Measurements from ENCODE around the gene USP37. TPM values are rescaled to one million over a fixed set of nuclear protein-coding genes. Genes with fewer than 3 reads are reported as not detected.
"Not testable (repeated sequence)": the region's sequence is repeated elsewhere in the genome, so short reads cannot be mapped to it uniquely, and the experiment has no call there.

USP37 gene
- total RNA-seq, 1 experiment from 2014 or later = 16.4 TPM

- H3K27ac Mint-ChIP-seq (ENCODE audit: low read depth, unreplicated experiment) = no peak overlapping the region
- H3K27me3 Mint-ChIP-seq (ENCODE audit: insufficient read depth, unreplicated experiment) = no peaks in the 10 kb centered on the region
- no TSS peak for BruUV-seq (replicated peaks)
- no peaks in the 10 kb centered on the region for H3K9me3 Mint-ChIP-seq (ENCODE audit: unreplicated experiment)
- ChIA-PET CTCF (no interaction called here), POLR2A (interaction anchor here (0.6 kb wide), 1 partner anchor 127 kb away, joined by 3 read pairs; no protein-coding TSS in a partner anchor)
- peak; percentile 36 for DNase-seq (ENCODE audit: unreplicated experiment)
- H3K4me3 Mint-ChIP-seq (ENCODE audit: unreplicated experiment) = no peak overlapping the region
- intact Hi-C loops (cut with micrococcal nuclease) = no loop called here
- peaks cover 76% of the 10 kb centered on the region for H3K36me3 Mint-ChIP-seq (ENCODE audit: insufficient read depth, unreplicated experiment)
- H3K4me1 Mint-ChIP-seq (ENCODE audit: insufficient read depth, unreplicated experiment) = no peaks in the 10 kb centered on the region
- TF ChIP-seq, protein P1, sequence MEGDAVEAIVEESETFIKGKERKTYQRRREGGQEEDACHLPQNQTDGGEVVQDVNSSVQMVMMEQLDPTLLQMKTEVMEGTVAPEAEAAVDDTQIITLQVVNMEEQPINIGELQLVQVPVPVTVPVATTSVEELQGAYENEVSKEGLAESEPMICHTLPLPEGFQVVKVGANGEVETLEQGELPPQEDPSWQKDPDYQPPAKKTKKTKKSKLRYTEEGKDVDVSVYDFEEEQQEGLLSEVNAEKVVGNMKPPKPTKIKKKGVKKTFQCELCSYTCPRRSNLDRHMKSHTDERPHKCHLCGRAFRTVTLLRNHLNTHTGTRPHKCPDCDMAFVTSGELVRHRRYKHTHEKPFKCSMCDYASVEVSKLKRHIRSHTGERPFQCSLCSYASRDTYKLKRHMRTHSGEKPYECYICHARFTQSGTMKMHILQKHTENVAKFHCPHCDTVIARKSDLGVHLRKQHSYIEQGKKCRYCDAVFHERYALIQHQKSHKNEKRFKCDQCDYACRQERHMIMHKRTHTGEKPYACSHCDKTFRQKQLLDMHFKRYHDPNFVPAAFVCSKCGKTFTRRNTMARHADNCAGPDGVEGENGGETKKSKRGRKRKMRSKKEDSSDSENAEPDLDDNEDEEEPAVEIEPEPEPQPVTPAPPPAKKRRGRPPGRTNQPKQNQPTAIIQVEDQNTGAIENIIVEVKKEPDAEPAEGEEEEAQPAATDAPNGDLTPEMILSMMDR (IDR thresholded peaks at IDR 0.05; ENCODE audit: unreplicated experiment) = no peak
These were observed 31.2 kb downstream of the USP37 start for GRCh38 chr2:218536804-218537494.

- CTCF ChIA-PET = interaction anchor here (0.9 kb wide), 1 partner anchor 98 kb away, joined by 3 read pairs; no protein-coding TSS in a partner anchor
- POLR2A ChIA-PET = no interaction called here
- no peak overlapping the region for H3K4me3 Mint-ChIP-seq (ENCODE audit: unreplicated experiment)
- H3K27me3 Mint-ChIP-seq (ENCODE audit: insufficient read depth, unreplicated experiment) = no peaks in the 10 kb centered on the region
- no peaks in the 10 kb centered on the region for H3K4me1 Mint-ChIP-seq (ENCODE audit: insufficient read depth, unreplicated experiment)
- DNase-seq (ENCODE audit: unreplicated experiment) = no peak
- no TSS peak for BruUV-seq (replicated peaks)
- H3K9me3 Mint-ChIP-seq (ENCODE audit: unreplicated experiment) = peaks cover 5% of the 10 kb centered on the region
- H3K27ac Mint-ChIP-seq (ENCODE audit: low read depth, unreplicated experiment) = no peak overlapping the region
- intact Hi-C loops (cut with micrococcal nuclease) = no loop called here
- peaks cover 86% of the 10 kb centered on the region for H3K36me3 Mint-ChIP-seq (ENCODE audit: insufficient read depth, unreplicated experiment)
- TF ChIP-seq, protein P1 (IDR thresholded peaks at IDR 0.05; ENCODE audit: unreplicated experiment) = no peak
These were observed 38.2 kb downstream of the USP37 start for GRCh38 chr2:218529990-218530389.

GRCh38 chr2:218528409-218528808, 39.7 kb downstream of the USP37 start:
- H3K4me3 Mint-ChIP-seq (ENCODE audit: unreplicated experiment); H3K27ac Mint-ChIP-seq (ENCODE audit: low read depth, unreplicated experiment); H3K9me3 Mint-ChIP-seq (ENCODE audit: unreplicated experiment); DNase-seq (ENCODE audit: unreplicated experiment); POLR2A ChIA-PET; H3K4me1 Mint-ChIP-seq (ENCODE audit: insufficient read depth, unreplicated experiment); intact Hi-C loops (cut with micrococcal nuclease); H3K27me3 Mint-ChIP-seq (ENCODE audit: insufficient read depth, unreplicated experiment); BruUV-seq (replicated peaks): not testable (repeated sequence)
- CTCF ChIA-PET = interaction anchor here (0.7 kb wide), 1 partner anchor 139 kb away, joined by 3 read pairs; no protein-coding TSS in a partner anchor
- H3K36me3 Mint-ChIP-seq (ENCODE audit: insufficient read depth, unreplicated experiment) = peaks cover 86% of the 10 kb centered on the region

GRCh38 chr2:218523651-218524050, 44.5 kb downstream of the USP37 start:
- CTCF ChIA-PET = no interaction called here
- H3K4me3 Mint-ChIP-seq (ENCODE audit: unreplicated experiment) = no peak overlapping the region
- no peaks in the 10 kb centered on the region for H3K4me1 Mint-ChIP-seq (ENCODE audit: insufficient read depth, unreplicated experiment)
- DNase-seq (ENCODE audit: unreplicated experiment) = no peak
- BruUV-seq (replicated peaks) = no TSS peak
- H3K27ac Mint-ChIP-seq (ENCODE audit: low read depth, unreplicated experiment) = no peak overlapping the region
- peaks cover 5% of the 10 kb centered on the region for H3K9me3 Mint-ChIP-seq (ENCODE audit: unreplicated experiment)
- no peaks in the 10 kb centered on the region for H3K27me3 Mint-ChIP-seq (ENCODE audit: insufficient read depth, unreplicated experiment)
- TF ChIP-seq, protein P1 (IDR thresholded peaks at IDR 0.05; ENCODE audit: unreplicated experiment) = no peak
- intact Hi-C loops (cut with micrococcal nuclease) = no loop called here
- POLR2A ChIA-PET = no interaction called here
- peaks cover 69% of the 10 kb centered on the region for H3K36me3 Mint-ChIP-seq (ENCODE audit: insufficient read depth, unreplicated experiment)
